ENCODE measurements around the gene P2RX5.

The P2RX5 gene

GRCh38 chr17:3727041-3727440 lies 31.1 kb upstream of the P2RX5 start:
- no peaks in the 10 kb centered on the region for H3K27me3 ChIP-seq (ENCODE audit: low read depth, low read length)
- no peak overlapping the region for H3K4me2 ChIP-seq (ENCODE audit: low read length)
- H3K79me2 ChIP-seq (ENCODE audit: low read length): peaks cover 53% of the 10 kb centered on the region
- no peak overlapping the region for H2AFZ ChIP-seq (ENCODE audit: low read depth, low read length)
- peaks cover 11% of the 10 kb centered on the region; the same call in 1 of the 2 replicates for H4K20me1 ChIP-seq (ENCODE audit: insufficient read depth, low read length)
- H3K27ac ChIP-seq (ENCODE audit: low read length): no peak overlapping the region
- no peak overlapping the region for H3K9ac ChIP-seq (ENCODE audit: low read length)
- H3K9me3 ChIP-seq (ENCODE audit: insufficient read depth, low read length): no peaks in the 10 kb centered on the region
- peaks cover 29% of the 10 kb centered on the region for H3K36me3 ChIP-seq (replicated peaks; ENCODE audit: low read depth, low read length)
- H3K4me3 ChIP-seq (ENCODE audit: low read length): no peak overlapping the region
- peaks cover 21% of the 10 kb centered on the region for H3K4me1 ChIP-seq (ENCODE audit: low read length)
- TF ChIP-seq EZH2phosphoT487 (IDR thresholded peaks at IDR 0.05; ENCODE audit: low read depth) (no peak), CTCF (IDR thresholded peaks at IDR 0.05; ENCODE audit: low read depth, low read length) (no peak)

GRCh38 chr17:3724378-3725077 lies 28.6 kb upstream of the P2RX5 start:
- H3K9me3 ChIP-seq (ENCODE audit: insufficient read depth, low read length): no peaks in the 10 kb centered on the region
- peaks cover 36% of the 10 kb centered on the region for H3K36me3 ChIP-seq (replicated peaks; ENCODE audit: low read depth, low read length)
- H2AFZ ChIP-seq (ENCODE audit: low read depth, low read length): no peak overlapping the region
- H3K4me3 ChIP-seq (ENCODE audit: low read length): peak overlapping the region; percentile 98
- H3K27me3 ChIP-seq (ENCODE audit: low read depth, low read length): no peaks in the 10 kb centered on the region
- H3K9ac ChIP-seq (ENCODE audit: low read length): peak overlapping the region; percentile 94
- peaks cover 30% of the 10 kb centered on the region for H3K4me1 ChIP-seq (ENCODE audit: low read length)
- peaks cover 53% of the 10 kb centered on the region for H3K79me2 ChIP-seq (ENCODE audit: low read length)
- TF ChIP-seq EZH2phosphoT487 (IDR thresholded peaks at IDR 0.05; ENCODE audit: low read depth) (no peak), CTCF (IDR thresholded peaks at IDR 0.05; ENCODE audit: low read depth, low read length) (no peak)
- peak overlapping the region; percentile 66; the same call in 1 of the 2 replicates for H3K27ac ChIP-seq (ENCODE audit: low read length)
- peak overlapping the region; percentile 95 for H3K4me2 ChIP-seq (ENCODE audit: low read length)
- peaks cover 11% of the 10 kb centered on the region; the same call in 1 of the 2 replicates for H4K20me1 ChIP-seq (ENCODE audit: insufficient read depth, low read length)

DNA sequence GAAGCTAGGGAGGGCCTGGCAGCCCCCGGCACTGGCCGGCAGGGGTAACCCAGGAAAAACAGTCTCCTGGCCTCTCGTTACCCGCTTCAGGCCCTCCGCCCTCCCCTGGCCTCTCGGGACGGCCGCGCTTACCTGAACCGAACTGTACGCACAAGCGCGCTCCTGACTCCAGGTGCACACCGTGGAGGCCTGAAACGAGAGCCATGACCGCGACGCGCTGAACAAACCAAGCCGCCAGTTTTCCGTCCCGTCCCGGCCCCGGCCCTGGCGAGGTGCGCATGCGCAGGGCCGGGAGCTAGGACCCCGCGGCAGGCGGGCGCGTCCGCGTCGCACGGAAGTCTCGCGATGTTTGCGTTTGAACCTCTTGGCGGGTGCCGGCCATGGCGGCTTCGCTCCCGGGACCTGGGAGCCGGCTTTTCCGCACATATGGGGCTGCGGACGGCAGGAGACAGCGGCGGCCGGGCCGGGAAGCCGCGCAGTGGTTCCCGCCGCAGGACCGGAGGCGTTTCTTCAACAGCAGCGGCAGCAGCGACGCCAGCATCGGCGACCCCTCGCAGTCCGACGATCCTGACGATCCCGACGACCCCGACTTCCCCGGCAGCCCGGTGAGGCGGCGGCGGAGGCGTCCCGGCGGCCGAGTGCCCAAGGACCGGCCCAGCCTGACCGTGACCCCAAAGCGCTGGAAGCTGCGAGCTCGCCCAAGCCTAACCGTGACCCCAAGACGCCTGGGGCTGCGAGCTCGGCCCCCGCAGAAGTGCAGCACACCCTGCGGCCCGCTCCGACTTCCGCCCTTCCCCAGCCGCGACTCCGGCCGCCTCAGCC lies 27.8 kb upstream of the P2RX5 start, which contains the start of gene HASPIN:
HASPIN (plus strand) TSS at position 348 of the 822 bp plus-strand sequence; CDS start at position 381, 33 bp downstream.
- H3K27ac ChIP-seq (ENCODE audit: low read length): peak within 1 kb of the TSS; percentile 66
- no peak for TF ChIP-seq CTCF (IDR thresholded peaks at IDR 0.05; ENCODE audit: low read depth, low read length)
- no peak for TF ChIP-seq EZH2phosphoT487 (IDR thresholded peaks at IDR 0.05; ENCODE audit: low read depth)
- H3K27me3 ChIP-seq (ENCODE audit: low read depth, low read length): no peaks in the 10 kb centered on the region
- peaks cover 30% of the 10 kb centered on the region for H3K4me1 ChIP-seq (ENCODE audit: low read length)
- peak within 1 kb of the TSS; percentile 94 for H3K9ac ChIP-seq (ENCODE audit: low read length)
- no peaks in the 10 kb centered on the region for H3K9me3 ChIP-seq (ENCODE audit: insufficient read depth, low read length)
- peaks cover 35% of the 10 kb centered on the region for H3K36me3 ChIP-seq (replicated peaks; ENCODE audit: low read depth, low read length)
- peaks cover 53% of the 10 kb centered on the region for H3K79me2 ChIP-seq (ENCODE audit: low read length)
- peak within 1 kb of the TSS; percentile 36; the same call in 1 of the 2 replicates for H2AFZ ChIP-seq (ENCODE audit: low read depth, low read length)
- H3K4me3 ChIP-seq (ENCODE audit: low read length): peak within 1 kb of the TSS; percentile 98
- H4K20me1 ChIP-seq (ENCODE audit: insufficient read depth, low read length): peaks cover 8% of the 10 kb centered on the region; the same call in 1 of the 2 replicates
- H3K4me2 ChIP-seq (ENCODE audit: low read length): peak within 1 kb of the TSS; percentile 95

- H3K9ac ChIP-seq (ENCODE audit: low read length): peak overlapping the region; percentile 94
- H2AFZ ChIP-seq (ENCODE audit: low read depth, low read length): peak overlapping the region; percentile 36; the same call in 1 of the 2 replicates
- H3K4me1 ChIP-seq (ENCODE audit: low read length): peaks cover 30% of the 10 kb centered on the region
- H3K36me3 ChIP-seq (replicated peaks; ENCODE audit: low read depth, low read length): peaks cover 40% of the 10 kb centered on the region
- no peak for TF ChIP-seq EZH2phosphoT487 (IDR thresholded peaks at IDR 0.05; ENCODE audit: low read depth)
- TF ChIP-seq CTCF (IDR thresholded peaks at IDR 0.05; ENCODE audit: low read depth, low read length): no peak
- H3K9me3 ChIP-seq (ENCODE audit: insufficient read depth, low read length): no peaks in the 10 kb centered on the region
- peaks cover 53% of the 10 kb centered on the region for H3K79me2 ChIP-seq (ENCODE audit: low read length)
- peak overlapping the region; percentile 91 for H3K4me2 ChIP-seq (ENCODE audit: low read length)
- peaks cover 8% of the 10 kb centered on the region; the same call in 1 of the 2 replicates for H4K20me1 ChIP-seq (ENCODE audit: insufficient read depth, low read length)
- H3K27me3 ChIP-seq (ENCODE audit: low read depth, low read length): no peaks in the 10 kb centered on the region
- H3K4me3 ChIP-seq (ENCODE audit: low read length): peak overlapping the region; percentile 98
- peak overlapping the region; percentile 66 for H3K27ac ChIP-seq (ENCODE audit: low read length)
Observed at GRCh38 chr17:3723188-3723555, 27.2 kb upstream of the P2RX5 start.

Data from OCI-LY3 (cell line).